IMR-90 (cell line): Measurements from ENCODE around the gene KIAA1614. TPM values are rescaled to one million over a fixed set of nuclear protein-coding genes. Genes with fewer than 3 reads are reported as not detected.

ENCODE experiments used
- ATAC-seq: fragments of 200-7000 bp; cut with Tn5 transposase; 2 replicates; pipeline ENCODE4 v1.9.1; 2020; ENCODE audit warnings: low read depth, mild to moderate bottlenecking, moderate library complexity
- BruUV-seq: library from RNA; stranded (reverse); fragments of 400-500 nt; replicated peaks from 2 replicates; lab custom pipeline; 2021; lab: Mats Ljungman, UMichigan
- CTCF ChIA-PET: fragments of 300-600 bp; formaldehyde crosslinking; extraction: SDS; loops from one replicate; lab custom pipeline; 2021; ENCODE audit warnings: antibody characterized with exemption; lab: Yijun Ruan, JAX
- POLR2A ChIA-PET: fragments of 300-600 bp; sonication (Branson Sonifier 250); formaldehyde crosslinking; loops from one replicate; lab custom pipeline; 2022; ENCODE audit warnings: antibody characterized with exemption; ENCODE audit not compliant: unreplicated experiment; lab: Charles Lee
- DNase-seq: peaks from one replicate; pipeline ENCODE4 v3.0.0; 2013
- H2AFZ ChIP-seq: replicated peaks from 2 replicates; pipeline ENCODE3; 2013; ENCODE audit warnings: low read length, mild to moderate bottlenecking; ENCODE audit not compliant: poor library complexity
- H2AK5ac ChIP-seq: 2 replicates; pipeline ENCODE4 v1.6.1; 2013; ENCODE audit warnings: low read depth, low read length, inconsistent platforms
- H2AK9ac ChIP-seq: replicated peaks from 2 replicates; pipeline ENCODE3; 2013; ENCODE audit warnings: mild to moderate bottlenecking, low read depth, low read length, moderate library complexity; ENCODE audit not compliant: poor library complexity
- H2BK120ac ChIP-seq: 2 replicates; pipeline ENCODE4 v1.6.1; 2013; ENCODE audit warnings: low read depth, low read length, inconsistent platforms
- H2BK15ac ChIP-seq: 3 replicates; pipeline ENCODE4 v1.6.1; 2013; ENCODE audit warnings: low read depth, low read length, inconsistent platforms
- H2BK20ac ChIP-seq: 2 replicates; pipeline ENCODE4 v1.6.1; 2013; ENCODE audit warnings: low read depth, mild to moderate bottlenecking, inconsistent platforms, low read length, moderate library complexity
- H2BK5ac ChIP-seq: 2 replicates; pipeline ENCODE4 v1.6.1; 2013; ENCODE audit warnings: mild to moderate bottlenecking, low read depth, low read length, inconsistent platforms; ENCODE audit not compliant: poor library complexity, severe bottlenecking
- H3K14ac ChIP-seq: replicated peaks from 2 replicates; pipeline ENCODE4 v1.6.1; 2013; ENCODE audit warnings: low read depth, low read length, inconsistent platforms
- H3K18ac ChIP-seq: 2 replicates; pipeline ENCODE4 v1.6.1; 2013; ENCODE audit warnings: low read depth, low read length, control low read depth
- H3K23ac ChIP-seq: 2 replicates; pipeline ENCODE4 v1.6.1; 2013; ENCODE audit warnings: low read depth, low read length, inconsistent platforms
- H3K27ac ChIP-seq: 2 replicates; pipeline ENCODE4 v1.5.1; 2013; ENCODE audit warnings: mild to moderate bottlenecking, control low read depth, low read length; ENCODE audit not compliant: insufficient read depth
- H3K27me3 ChIP-seq: 2 replicates; pipeline ENCODE4 v1.6.1; 2013; ENCODE audit warnings: low read length; ENCODE audit not compliant: control insufficient read depth, insufficient read depth
- H3K36me3 ChIP-seq: 2 replicates; pipeline ENCODE4 v1.6.1; 2013; ENCODE audit warnings: low read length, mixed read lengths; ENCODE audit not compliant: control insufficient read depth, insufficient read depth
- H3K4ac ChIP-seq: 2 replicates; pipeline ENCODE4 v1.6.1; 2013; ENCODE audit warnings: low read depth, low read length, inconsistent platforms
- H3K4me1 ChIP-seq: 2 replicates; pipeline ENCODE4 v1.6.1; 2013; ENCODE audit warnings: low read length, mixed read lengths; ENCODE audit not compliant: control insufficient read depth, insufficient read depth
- H3K4me2 ChIP-seq: 2 replicates; pipeline ENCODE4 v1.6.1; 2013; ENCODE audit warnings: low read depth, mild to moderate bottlenecking, control low read depth, low read length, moderate library complexity
- H3K4me3 ChIP-seq: 2 replicates; pipeline ENCODE4 v1.5.1; 2013; ENCODE audit warnings: low read depth, mild to moderate bottlenecking, control low read depth, low read length, moderate library complexity; ENCODE audit not compliant: insufficient read depth
- H3K56ac ChIP-seq: 2 replicates; pipeline ENCODE4 v1.6.1; 2013; ENCODE audit warnings: low read length, inconsistent platforms; ENCODE audit not compliant: insufficient read depth; ENCODE audit errors: extremely low read depth
- H3K79me1 ChIP-seq, 2 experiments: 2 replicates each; pipeline ENCODE4 v1.6.1; 2013; ENCODE audit warnings: low read length in 2 of 2, inconsistent platforms in 1 of 2, low read depth in 1 of 2
- H3K9ac ChIP-seq: 2 replicates; pipeline ENCODE4 v1.6.1; 2013; ENCODE audit warnings: low read depth, low read length, control low read depth
- H3K9me1 ChIP-seq: 2 replicates; pipeline ENCODE4 v1.6.1; 2013; ENCODE audit warnings: low read length, inconsistent platforms; ENCODE audit not compliant: insufficient read depth
- H3K9me3 ChIP-seq: 2 replicates; pipeline ENCODE4 v1.6.1; 2013; ENCODE audit warnings: low read length; ENCODE audit not compliant: control insufficient read depth, insufficient read depth
- H4K20me1 ChIP-seq: 2 replicates; pipeline ENCODE4 v1.6.1; 2013; ENCODE audit warnings: low read length, inconsistent platforms; ENCODE audit not compliant: insufficient read depth
- H4K5ac ChIP-seq: 2 replicates; pipeline ENCODE4 v1.6.1; 2013; ENCODE audit warnings: mild to moderate bottlenecking, low read depth, low read length, control low read depth
- H4K8ac ChIP-seq, 2 experiments: 2 replicates each; pipeline ENCODE4 v1.6.1; 2013; ENCODE audit warnings: low read depth in 2 of 2, low read length in 2 of 2, control low read depth in 1 of 2, inconsistent platforms in 1 of 2
- H4K91ac ChIP-seq: 2 replicates; pipeline ENCODE4 v1.6.1; 2013; ENCODE audit warnings: low read depth, low read length, inconsistent platforms; ENCODE audit not compliant: insufficient read depth
- BHLHE40 ChIP-seq: fragments of 150-350 bp; IDR thresholded peaks from 2 replicates; pipeline ENCODE4 v1.6.1; 2016; ENCODE audit warnings: mild to moderate bottlenecking, low read depth, low read length
- CHD1 ChIP-seq: IDR thresholded peaks from 2 replicates; pipeline ENCODE4 v1.6.1; 2012; ENCODE audit warnings: low read depth, low read length, improper control_type of control experiment
- FOS ChIP-seq: fragments of 150-350 bp; IDR thresholded peaks from 2 replicates; pipeline ENCODE4 v1.6.1; 2016; ENCODE audit warnings: low read depth, low read length
- MXI1 ChIP-seq: IDR thresholded peaks from 2 replicates; pipeline ENCODE4 v1.6.1; 2012; ENCODE audit warnings: low read depth, mild to moderate bottlenecking, low read length, moderate library complexity, borderline replicate concordance
- NFE2L2 ChIP-seq: fragments of 150-350 bp; IDR thresholded peaks from 2 replicates; pipeline ENCODE4 v1.6.1; 2016; ENCODE audit warnings: low read depth, mild to moderate bottlenecking, low read length
- POLR2A ChIP-seq: IDR thresholded peaks from 2 replicates; pipeline ENCODE4 v1.6.1; 2012; ENCODE audit warnings: mild to moderate bottlenecking, low read depth, low read length
- RAD21 ChIP-seq: IDR thresholded peaks from 2 replicates; pipeline ENCODE4 v1.6.1; 2012; ENCODE audit warnings: low read length, improper control_type of control experiment
- WGBS, 2 experiments: methylation state at CpG; one replicate each; pipeline versions ENCODE4 v1.1.5 to v1.1.7; 2013; ENCODE audit warnings: missing lambda C conversion rate in 2 of 2; ENCODE audit not compliant: insufficient read length in 1 of 2; ENCODE audit errors: extremely low coverage in 2 of 2; 5-methylcytosine and 5-hydroxymethylcytosine counted together
- dilution Hi-C: fragments of 300-500 bp; cut with HindIII; formaldehyde crosslinking; loops from one replicate; pipeline ENCODE4 v1.14.3; 2018; ENCODE audit warnings: low sequenced_read_pairs; ENCODE audit not compliant: unreplicated experiment
- in situ Hi-C: fragments of 300-500 bp; cut with MboI; formaldehyde crosslinking; loops from 3 replicates; pipeline ENCODE4 v1.14.3; 2019; ENCODE audit warnings: low sequenced_read_pairs, inconsistent platforms, mixed read lengths
- intact Hi-C: fragments of 100-400 bp; cut with micrococcal nuclease; formaldehyde crosslinking; loops from 2 replicates; pipeline ENCODE4 v1.10.0; 2022
- polyA plus RNA-seq, 3 experiments: library from polyadenylated mRNA; depleted of rRNA; stranded (reverse); fragments of >200 nt; gene quantifications; 2 replicates each; pipeline ENCODE4 v1.2.3, GENCODE V29; 2012; ENCODE audit warnings: low replicate concordance in 1 of 3
- total RNA-seq: library from RNA; depleted of rRNA; stranded (reverse); fragments of >200 nt; gene quantifications from 2 replicates; pipeline ENCODE4 v1.2.3, GENCODE V29; 2012
- TF ChIP-seq, protein P1 (sequence below): conservative IDR thresholded peaks from 2 replicates; pipeline ENCODE4 v1.5.1; 2012; ENCODE audit warnings: mild to moderate bottlenecking, low read depth, low read length, improper control_type of control experiment
- TF ChIP-seq, protein P2 (sequence below): fragments of 150-350 bp; IDR thresholded peaks from 2 replicates; pipeline ENCODE4 v1.6.1; 2017; ENCODE audit warnings: mild to moderate bottlenecking, antibody characterized with exemption, low read length, low read depth

Gene KIAA1614
- total and polyA plus RNA-seq, 2 of the 4 experiments (the other 2 are of a cell fraction), result 1.8 to 3.5 TPM

DNA sequence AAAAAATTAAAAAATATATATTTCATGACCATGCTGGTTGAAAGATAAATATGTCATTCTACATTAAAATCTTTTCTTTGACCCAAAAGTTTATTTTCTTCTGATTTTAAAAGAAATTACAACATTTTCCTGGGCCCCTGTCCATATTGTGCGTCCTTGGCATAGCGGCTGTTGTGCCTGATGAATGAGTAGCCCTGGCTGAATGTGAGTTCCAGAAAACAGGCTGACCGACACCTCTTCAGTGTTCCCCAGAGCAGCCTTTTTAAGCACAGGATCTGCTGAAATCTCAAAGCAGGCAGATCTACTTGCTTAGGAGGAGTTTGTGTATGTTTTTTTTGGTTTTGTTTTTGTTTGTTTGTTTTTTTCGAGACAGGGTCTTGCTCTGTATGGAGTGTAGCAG is 19.7 kb downstream of the KIAA1614 start:
- no peak overlapping the region for H2BK5ac ChIP-seq
- dilution Hi-C loops (no loop called here), intact Hi-C loops (no loop called here), in situ Hi-C loops (no loop called here)
- H2AK5ac ChIP-seq, result no peak overlapping the region
- H4K5ac ChIP-seq, result no peak overlapping the region
- no peak overlapping the region for H2BK120ac ChIP-seq
- H3K9me3 ChIP-seq, result no peaks in the 10 kb centered on the region
- H3K9me1 ChIP-seq, result 0 out of 2 replicates have a peak, but pooled peaks cover 5% of the 10 kb centered on the region
- no peaks in the 10 kb centered on the region for H3K27me3 ChIP-seq
- H2BK20ac ChIP-seq, result no peak overlapping the region
- peaks cover 6% of the 10 kb centered on the region; the same call in 1 of the 2 replicates for H3K4me1 ChIP-seq
- H2BK15ac ChIP-seq, result no peak overlapping the region
- ATAC-seq (no peak), DNase-seq (no peak)
- WGBS, 2 experiments, result 100% methylated on average over 1 of the region's 4 CpGs; no CpG with 5 or more reads in 1 of the 2 experiments
- ChIA-PET CTCF (no interaction called here), POLR2A (no interaction called here)
- H3K18ac ChIP-seq, result no peak overlapping the region
- H3K27ac ChIP-seq, result no peak overlapping the region
- no peak overlapping the region for H3K9ac ChIP-seq
- H3K4me2 ChIP-seq, result no peak overlapping the region
- H3K23ac ChIP-seq, result no peak overlapping the region
- no TSS peak for BruUV-seq
- no peak overlapping the region for H2AFZ ChIP-seq
- no peak overlapping the region for H4K91ac ChIP-seq
- no peak overlapping the region for H3K4me3 ChIP-seq
- no peak overlapping the region for H3K56ac ChIP-seq
- no peak overlapping the region for H3K4ac ChIP-seq
- peaks cover 29% of the 10 kb centered on the region; the same call in 1 of the 2 replicates for H3K36me3 ChIP-seq
- no peaks in the 10 kb centered on the region for H3K79me1 ChIP-seq
- TF ChIP-seq, protein P1, sequence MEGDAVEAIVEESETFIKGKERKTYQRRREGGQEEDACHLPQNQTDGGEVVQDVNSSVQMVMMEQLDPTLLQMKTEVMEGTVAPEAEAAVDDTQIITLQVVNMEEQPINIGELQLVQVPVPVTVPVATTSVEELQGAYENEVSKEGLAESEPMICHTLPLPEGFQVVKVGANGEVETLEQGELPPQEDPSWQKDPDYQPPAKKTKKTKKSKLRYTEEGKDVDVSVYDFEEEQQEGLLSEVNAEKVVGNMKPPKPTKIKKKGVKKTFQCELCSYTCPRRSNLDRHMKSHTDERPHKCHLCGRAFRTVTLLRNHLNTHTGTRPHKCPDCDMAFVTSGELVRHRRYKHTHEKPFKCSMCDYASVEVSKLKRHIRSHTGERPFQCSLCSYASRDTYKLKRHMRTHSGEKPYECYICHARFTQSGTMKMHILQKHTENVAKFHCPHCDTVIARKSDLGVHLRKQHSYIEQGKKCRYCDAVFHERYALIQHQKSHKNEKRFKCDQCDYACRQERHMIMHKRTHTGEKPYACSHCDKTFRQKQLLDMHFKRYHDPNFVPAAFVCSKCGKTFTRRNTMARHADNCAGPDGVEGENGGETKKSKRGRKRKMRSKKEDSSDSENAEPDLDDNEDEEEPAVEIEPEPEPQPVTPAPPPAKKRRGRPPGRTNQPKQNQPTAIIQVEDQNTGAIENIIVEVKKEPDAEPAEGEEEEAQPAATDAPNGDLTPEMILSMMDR, result no peak
- TF ChIP-seq, protein P2, sequence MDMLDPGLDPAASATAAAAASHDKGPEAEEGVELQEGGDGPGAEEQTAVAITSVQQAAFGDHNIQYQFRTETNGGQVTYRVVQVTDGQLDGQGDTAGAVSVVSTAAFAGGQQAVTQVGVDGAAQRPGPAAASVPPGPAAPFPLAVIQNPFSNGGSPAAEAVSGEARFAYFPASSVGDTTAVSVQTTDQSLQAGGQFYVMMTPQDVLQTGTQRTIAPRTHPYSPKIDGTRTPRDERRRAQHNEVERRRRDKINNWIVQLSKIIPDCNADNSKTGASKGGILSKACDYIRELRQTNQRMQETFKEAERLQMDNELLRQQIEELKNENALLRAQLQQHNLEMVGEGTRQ, result no peak
- TF ChIP-seq POLR2A, result no peak
- no peak for TF ChIP-seq NFE2L2
- TF ChIP-seq BHLHE40, result no peak
- TF ChIP-seq MXI1, result no peak
- no peak for TF ChIP-seq FOS
- TF ChIP-seq RAD21, result no peak
- no peak for TF ChIP-seq CHD1
- no peaks in the 10 kb centered on the region for H4K20me1 ChIP-seq
- no peak overlapping the region for H2AK9ac ChIP-seq
- H4K8ac ChIP-seq, result no peak overlapping the region
- H3K14ac ChIP-seq, result no peak overlapping the region
